Measurements from ENCODE around the gene SPATA13.

SPATA13 gene

DNA sequence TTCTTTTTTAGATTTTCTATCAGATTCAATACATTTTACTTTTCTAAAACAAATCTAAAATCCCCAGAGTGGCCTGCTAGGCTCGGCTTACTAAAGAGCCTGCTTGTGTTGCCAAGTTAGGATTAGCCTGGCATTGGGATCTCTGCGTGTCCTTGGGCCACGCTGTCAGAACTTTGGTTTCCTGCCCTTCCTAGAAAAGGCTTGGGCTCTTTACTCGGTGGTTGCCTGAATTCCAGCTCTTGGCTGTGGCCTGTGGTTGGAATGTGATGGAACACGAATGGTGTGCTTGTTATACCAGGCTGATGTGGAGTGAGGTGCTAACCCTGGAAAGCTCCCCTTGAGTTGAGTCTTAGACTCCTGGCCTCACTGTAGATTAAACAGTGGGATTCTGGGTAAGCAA is 8.5 kb downstream of the SPATA13 start:
- DNase-seq: no peak

DNA sequence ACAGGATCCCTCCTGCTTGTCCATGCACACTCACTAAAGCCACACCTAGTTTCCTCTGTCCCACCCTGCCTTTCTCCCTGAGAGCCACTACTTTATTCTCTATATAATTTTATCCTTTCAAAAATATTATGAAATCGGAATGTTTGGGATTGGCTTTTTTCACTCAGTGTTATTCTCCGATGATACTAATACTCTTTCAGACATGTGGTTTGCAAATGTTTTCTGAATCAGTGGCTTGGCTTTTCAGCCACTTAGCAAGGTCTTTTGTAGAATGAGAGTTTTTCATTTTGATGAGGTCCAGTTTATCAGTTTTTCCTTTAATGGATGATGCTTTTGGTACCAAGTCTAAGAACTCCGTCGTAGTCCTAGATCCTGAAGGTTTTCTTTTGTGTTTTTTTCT is 11.6 kb downstream of the SPATA13 start:
- no peak for DNase-seq

DNA sequence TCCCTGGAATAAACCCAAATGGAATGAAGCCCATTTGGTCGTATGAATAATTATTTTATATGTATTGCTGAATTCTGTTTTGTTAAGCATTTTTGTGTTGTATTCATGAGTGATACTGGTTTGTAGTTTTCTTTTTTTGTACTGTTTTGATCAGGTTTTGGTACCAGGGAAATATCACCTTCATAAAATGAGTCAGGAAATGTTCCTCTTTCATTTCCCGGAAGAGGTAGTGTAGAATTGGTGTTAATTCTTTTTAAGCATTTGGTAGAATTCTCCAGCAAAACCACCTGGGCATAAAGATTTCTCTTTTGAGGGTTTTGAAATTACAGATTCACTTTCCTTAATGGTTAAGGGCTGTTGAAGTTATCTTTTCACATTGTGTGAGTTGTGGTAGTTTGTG is 13.3 kb downstream of the SPATA13 start:
- no peak for DNase-seq

DNA sequence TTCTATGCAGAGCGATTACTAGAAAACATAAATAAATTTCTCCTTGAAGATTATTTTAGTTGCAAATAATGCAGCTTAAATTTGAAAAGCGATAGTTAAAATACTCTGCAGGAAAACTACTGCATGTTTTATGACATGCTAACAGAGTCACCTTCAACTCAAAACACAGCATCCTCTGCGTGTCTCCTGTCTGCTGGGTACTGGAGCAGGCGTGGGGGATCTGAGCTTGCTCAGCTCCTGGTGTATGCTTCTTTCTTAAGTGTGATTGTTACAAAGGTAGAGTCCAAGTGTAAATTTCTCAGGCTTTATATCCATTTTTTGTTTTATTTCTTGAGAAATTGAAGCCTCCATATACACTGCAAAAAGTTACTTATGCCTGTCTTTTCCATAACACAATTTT is 15.3 kb downstream of the SPATA13 start:
- no peak for DNase-seq

DNA sequence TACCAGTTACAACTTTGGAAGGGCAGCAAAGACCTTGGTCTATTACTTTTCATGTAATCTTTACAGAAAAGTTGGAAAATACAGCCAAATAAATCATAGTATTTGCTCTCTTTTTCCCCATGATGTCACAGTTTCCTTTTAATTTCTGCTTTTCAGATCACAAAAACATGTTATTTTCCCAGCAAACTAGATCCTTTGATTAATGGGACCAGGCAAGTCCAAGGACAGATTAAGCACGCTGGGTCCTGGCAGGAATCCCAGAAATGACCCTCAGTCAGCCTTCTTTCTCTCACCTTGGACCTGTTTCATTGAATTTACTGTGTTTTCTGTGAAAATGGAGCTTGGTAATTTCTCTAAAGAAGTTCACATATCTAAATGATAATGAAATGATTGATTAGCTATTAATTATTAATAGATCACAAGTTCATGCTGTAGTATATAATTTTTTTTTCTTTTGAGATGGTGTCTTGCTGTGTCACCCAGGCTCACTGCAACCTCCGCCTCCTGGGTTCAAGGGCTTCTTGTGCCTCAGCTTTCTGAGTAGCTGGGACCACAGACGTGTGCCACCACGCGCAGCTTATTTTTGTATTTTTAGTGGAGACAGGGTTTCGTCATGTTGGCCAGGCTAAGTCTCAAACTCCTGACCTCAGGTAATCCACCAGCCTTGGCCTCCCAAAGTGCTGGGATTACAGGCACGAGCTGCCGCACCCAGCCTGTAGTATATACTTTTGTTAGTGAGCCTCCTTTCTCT is 16.0 kb downstream of the SPATA13 start:
- DNase-seq: no peak

DNA sequence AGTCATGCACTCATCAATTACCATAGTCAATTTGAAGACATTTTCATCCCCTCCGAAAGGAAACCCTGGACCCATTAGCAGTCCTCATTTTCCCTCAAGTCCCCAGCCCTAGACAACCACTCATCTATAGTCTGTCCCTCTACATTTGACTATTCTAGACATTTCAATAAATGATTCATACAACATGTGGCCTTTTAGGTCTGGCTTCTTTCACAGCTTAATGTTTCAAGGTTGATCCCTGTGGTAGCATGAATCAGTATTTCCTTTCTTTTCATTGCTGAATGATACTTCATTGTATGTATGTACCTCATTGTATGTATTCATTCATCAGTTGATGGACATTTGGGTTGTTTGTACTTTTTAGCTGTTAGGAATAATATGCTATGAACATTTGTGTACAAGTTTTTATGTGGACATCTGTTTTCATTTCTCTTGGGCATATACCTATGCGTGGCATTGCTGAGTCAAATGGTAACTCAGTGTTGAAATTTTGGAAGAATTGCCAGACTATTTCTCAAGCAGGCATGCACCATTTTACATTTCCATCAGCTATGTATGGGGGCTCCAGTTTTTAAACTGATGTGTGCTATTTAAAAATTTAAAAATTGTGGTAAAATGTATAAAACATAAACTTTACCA is 18.4 kb downstream of the SPATA13 start:
- no peak for DNase-seq

DNA sequence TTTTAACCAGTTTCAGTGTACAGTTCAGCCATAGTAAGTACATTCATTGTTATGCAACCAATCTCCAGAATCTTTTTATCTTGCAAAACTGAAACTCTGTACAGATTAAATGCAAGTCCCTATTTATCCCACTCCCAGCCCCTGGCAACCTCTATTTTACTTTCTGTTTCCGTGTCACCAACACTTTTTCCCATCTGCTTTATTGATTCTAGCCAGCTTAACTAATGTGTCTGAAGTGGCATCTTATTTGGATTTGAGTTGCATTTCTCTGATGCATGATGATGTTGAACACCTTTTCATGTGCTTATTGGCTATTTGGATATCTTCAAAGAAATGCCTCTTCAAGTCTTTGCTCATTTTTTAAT is 18.9 kb downstream of the SPATA13 start:
- DNase-seq: no peak

DNA sequence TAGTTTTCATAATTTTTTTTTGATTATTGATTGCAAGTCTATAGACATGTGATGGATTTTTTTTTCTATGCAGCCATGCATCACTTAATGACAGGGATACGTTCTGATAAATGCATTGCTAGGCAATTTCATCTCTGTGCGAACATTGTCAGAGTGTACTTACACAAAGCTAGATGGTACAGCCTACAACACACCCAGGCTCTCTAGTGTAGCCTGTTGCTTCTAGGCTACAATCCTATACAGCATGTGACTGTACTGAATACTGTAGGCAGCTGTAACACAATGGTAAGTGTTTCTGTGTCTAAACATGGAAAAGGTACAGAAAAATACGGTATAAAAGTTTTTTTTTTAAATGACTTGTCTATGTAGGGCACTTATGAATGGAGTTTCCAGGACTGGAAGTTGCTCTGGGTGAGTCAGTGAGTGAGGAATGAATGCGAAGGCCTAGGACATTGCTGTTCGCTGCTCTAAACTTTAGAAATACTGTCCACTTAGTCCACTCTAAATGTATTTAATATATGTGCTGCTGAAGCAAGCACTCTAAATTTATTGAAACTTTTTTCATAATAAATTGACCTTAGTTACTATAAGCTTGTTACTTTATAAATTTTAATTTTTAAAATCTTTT is 20.3 kb downstream of the SPATA13 start:
- no peak for DNase-seq

DNA sequence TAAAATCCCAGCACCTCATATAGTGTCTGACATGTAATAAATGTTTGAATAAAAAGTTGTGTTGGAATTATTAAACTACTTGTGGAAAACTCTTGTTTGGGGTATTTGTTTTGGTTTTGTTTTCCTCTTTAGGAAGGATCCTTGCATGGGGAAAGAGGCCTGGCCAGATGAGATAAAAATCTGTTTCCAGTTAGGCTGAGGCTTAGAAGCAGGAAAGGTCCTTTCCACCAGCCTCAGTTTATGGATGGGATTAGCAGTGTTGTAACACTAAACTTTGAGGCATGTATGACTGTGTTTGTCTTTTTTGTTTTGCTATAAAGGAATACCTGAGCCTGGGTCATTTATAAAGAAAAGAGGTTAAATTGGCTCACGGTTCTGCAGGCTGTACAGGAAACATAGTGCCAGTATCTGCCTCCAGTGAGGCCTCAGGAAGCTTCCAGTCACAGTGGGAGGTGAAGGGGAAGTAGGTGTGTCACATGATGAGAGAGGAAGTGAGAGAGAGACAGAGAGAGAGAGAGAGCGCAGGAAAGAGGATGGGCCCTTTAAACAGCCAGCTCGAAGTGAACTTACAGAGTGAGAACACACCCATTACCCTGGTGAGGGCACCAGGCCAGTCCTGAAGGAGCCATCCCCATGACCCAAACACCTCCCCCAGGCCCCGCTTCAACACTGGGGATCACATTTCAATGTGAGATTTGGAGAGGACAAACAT is 21.6 kb downstream of the SPATA13 start:
- DNase-seq: no peak

DNA sequence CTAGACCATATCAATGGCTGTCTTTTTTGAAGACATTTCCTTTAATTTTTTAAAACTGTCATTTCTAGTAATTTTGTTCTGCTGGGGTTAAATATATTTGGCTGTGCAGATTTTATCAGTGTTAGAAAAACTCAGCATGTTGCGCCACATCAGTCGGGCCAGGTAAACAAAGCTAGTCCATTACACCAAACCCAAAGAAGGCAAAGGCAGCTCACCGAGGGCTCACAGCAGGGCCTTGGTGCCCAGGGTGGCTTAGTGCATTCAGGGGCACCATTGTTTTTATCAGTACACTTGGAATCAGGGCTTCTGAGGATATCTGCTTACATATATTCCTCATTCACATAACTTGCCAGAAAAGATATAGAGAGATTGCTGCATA is 22.2 kb downstream of the SPATA13 start:
- no peak for DNase-seq

DNA sequence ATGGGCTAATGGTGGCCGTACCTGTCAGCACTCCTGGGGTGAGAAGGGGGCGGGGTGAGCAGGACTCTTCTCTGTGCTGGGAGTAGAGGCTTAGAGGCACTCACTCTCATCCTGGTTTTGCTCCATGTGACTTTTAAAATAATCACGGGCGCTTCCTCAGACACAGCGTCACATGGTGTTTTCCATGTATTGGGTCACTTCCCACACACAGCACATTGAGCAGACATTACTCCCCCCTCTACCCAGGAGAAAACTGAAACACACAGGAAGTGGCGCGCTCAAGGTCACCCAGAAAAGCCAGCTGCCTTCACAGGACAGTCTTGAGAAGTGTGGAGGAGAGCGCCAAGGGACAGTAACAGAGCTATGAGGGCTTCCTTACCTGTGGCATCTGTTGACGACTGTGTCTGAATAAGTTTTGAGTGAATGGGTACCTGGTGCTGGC is 23.2 kb downstream of the SPATA13 start:
- DNase-seq: no peak

DNA sequence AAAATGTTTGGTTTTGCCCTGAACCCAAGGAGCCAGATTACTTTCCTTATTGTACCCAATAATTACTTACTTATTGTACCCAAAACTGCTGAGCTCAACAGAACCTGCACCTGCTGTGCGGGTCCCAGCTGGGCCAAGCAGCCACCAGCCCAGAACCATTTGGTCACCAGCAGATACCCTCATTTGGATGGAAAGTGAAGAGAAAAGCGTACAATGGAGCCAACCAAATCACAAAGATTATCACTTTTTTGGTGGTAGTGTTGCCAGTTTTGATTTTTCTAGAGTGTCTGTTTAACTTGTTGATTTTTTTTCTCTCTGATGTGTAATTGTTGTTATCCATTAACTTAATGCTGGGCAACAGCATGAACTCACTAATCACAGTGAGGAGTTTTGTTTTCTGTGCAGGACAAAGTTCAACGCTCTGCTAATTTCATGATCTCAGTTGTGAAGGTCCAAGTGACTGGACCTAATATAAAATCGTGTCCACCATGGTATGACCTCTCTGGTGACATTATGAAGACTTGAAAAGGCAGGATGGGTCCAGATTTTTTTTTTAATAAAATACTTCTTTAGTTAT is 23.8 kb downstream of the SPATA13 start:
- DNase-seq: no peak

DNA sequence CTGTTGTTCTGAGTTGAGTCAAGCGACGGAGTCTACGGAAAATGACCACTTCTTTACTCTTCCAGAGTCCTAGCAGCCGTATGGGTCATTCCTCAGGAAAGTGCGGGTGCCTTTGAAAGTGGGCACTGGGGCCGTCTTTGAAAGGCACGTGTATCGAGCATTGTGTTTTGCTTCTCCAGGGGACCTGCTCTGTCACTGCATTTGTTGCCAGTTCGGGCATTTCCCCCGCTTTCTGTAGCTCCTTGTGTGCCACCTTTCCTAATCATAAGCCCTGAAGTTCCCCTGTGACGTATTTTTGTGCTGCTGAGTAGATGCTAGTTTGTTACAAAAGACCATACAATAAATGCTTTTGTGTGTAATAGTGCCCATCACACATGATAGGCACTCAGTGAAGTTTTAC is 24.4 kb downstream of the SPATA13 start:
- DNase-seq: no peak

DNA sequence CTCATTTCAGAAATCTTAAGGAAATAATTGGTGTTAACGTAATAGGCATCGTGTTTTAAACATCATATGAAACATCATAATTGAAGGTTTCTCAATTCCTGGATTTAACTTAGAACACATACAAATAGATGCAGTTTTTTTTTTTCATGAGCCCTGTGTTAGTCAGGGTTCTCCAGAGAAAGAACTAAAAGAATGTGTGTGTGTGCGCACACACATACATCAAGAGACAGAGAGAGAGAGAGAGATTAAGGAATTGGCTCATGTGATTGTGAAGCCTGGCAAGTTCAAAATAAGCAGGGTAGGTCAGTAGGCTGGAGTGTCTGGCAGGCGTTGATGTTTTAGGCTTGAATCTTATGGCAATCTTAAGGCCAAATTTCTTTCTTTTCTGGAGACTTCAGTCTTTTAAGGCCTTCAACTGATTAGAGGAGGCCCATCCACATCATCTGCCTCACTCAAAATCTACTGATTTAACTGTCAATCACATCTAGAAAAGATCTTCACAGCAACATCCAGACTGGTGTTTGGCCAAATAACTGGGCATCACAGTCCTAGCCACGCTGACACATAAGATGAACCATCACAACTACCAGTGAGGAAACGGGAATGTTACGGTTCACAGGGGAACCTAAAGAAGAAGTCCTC is 25.2 kb downstream of the SPATA13 start:
- no peak for DNase-seq

DNA sequence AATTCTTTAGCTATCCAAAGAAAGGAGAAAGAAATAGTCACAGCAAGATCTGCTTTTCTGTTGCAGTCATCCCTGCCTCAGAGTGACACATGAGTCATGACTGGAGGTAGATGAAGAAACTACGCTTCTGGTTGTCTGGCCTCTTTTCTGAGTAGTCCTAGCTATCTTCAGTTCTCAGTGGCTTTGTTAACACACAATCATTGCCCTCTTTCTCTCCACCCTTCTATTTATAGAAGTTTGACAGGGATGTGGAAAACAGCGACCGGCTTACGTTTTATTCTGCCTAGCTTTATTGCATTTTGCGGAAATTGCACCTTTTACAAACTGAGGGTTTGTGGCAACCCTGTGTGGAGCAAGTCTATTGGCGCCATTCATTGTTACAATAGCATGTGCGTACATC is 26.7 kb downstream of the SPATA13 start:
- no peak for DNase-seq

DNA sequence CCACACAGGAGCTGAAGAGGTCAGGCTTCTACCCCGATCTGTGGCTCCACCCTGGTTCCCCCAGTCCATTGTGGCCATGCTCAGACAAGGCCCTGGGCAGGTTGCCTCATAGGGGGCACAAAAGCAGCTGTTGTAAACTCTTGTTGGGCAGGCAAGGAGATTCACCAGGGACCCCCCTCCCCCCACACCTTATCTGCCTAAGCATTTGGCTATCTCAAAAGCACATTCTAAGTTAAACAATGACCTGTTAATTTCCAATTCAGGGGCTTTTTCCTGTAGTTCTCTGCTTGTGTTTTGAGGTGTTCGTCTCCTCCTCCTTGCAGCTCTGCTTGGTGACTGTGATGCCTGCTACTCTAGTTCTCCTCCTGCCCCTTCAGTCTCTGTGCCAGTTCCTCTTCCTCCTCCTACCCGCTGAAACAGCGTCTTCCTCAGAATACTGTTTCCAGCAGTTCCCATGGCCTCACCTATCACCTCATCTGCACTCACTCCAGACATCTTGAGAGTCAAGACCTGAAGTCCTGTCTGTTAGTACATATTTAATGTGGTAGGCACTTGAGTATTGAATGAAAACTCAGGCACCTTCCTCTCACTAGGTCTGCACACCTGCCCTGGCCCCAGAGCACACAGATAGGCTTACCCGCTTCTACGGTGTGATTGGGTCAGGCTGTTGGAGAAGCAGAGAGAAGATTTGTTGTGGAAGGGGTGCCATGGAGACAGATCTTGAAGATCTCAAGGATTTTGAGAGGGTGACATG is 31.7 kb downstream of the SPATA13 start:
- no peak for DNase-seq

DNA sequence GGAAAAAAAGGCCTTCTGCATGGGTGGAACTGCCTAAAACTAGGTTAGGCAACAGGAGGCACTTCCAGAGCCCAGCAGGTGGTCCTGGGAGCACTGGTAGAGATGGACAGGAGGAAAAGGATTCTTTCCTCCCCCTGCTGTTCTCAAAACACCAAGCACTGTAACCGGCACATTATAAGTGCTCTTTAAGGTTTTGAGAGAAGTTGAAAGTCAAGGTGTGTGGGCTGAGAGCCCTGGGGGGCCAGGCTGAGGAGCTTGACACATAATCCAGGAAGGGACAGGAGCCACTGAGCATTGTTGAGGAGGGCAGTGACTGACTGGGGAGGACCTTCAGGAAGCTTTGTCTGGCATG is 32.3 kb downstream of the SPATA13 start:
- no peak for DNase-seq

DNA sequence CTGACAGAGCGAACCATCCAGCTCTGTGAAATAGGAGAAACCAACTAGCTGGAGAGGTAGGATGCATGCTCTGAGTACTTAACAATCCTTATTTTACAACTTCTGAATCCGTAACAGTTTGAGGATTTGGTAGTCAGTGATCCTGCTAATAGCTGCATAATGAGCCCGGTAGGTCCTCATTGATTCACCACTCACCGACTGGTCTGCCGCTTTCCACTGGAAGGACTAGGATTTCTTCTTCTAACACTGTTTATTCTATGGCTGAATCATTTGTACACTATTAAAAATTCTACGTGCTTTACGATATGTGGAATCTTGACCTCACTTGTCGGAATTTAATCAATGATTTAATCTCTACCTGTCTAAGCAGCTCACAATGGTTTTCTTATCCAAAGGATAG is 33.9 kb downstream of the SPATA13 start:
- no peak for DNase-seq

DNA sequence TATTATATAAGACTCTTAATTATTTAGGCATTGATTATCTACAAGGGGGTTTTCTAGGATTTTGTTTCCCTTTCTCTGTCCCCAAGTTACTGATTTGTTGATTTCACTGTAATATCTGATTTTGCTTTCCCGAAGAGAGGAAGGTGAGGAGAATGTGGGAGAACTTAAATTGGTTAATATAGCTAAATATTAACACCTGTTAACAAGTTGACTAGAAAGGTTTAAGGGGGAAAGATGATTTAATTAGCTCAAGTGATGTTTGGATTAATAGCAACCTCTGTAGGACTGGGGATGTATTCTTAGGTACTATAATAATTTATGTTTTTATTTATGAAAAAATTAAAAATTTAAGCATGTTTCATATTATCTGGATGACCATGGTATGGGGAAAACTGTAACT is 35.1 kb downstream of the SPATA13 start:
- DNase-seq: no peak

DNA sequence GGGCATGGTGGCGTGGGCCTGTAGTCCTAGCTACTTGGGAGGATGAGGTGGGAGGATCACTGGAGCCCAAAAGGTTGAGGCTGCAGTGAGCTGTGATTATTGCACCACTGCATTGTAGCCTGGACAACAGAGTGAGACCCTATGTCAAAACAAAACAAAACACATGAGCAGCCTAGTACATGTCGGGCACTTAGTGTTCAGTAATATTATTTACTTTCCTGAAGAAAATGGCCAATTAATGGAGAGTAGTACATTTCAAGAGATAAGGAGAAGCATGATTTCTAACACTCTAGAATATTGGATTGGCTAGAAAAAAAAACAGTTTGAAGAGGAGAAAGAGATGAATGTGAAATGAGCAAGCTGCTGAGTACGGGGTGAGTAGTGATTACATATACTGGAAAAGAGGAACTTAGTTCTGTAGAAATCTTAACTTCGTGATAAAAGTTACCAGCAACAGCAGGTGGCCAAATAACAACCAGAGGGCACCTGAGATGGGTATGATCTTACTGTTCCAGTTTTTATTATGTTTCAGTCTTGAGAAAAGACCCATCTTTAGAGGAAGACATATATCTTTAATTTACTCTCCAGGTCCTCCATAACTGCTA is 36.2 kb downstream of the SPATA13 start:
- no peak for DNase-seq

DNA sequence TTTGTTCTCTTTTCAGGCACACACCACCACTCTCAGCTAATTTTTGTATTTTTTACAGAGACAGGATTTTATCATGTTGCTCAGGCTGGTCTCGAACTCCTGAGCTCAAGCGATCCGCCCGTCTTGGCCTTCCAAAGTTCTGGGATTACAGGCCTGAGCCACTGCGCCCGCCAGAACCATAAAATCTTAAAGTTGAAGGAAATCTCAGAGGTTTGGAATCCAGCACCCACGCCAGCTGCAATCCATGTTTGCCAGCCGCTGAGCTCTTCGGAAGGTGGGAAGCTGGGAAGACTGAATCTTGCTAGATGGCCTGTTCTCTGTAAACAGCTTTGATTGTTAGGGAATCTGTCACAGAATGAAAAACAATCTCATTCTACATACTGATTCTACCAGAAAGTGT is 38.5 kb downstream of the SPATA13 start:
- no peak for DNase-seq

DNA sequence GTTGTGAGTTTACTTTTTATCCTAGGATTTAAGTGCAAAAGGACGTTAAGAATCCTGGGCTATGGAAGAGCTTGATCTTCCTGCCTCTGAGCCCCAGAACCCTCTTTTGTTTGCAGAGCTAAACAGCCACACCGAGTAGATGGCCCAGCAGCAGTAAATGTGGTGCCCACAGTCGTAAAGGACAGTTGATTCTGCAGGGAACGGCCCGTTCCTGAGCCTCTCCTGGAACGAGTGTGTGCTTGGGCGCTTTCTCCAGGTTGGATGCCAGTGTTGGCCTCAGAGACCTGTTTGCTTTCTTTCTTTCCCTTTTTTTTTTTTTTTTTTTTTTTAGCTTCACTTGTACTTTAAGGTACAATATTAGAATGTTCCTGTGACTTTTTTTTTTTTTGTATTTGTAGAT is 41.7 kb downstream of the SPATA13 start:
- DNase-seq: no peak

All from NCI-H187 treated with DMSO at 0.1 percent for 48 hours (cell line).